Memory B cell (primary cell): Measurements from ENCODE around the gene PC.

Source experiments
- ATAC-seq: fragments of 150-1000 bp; cut with Tn5 transposase; 2 replicates; pipeline ENCODE4 v1.10.0; 2021; ENCODE audit warnings: low read depth, mild to moderate bottlenecking, moderate library complexity
- DNase-seq, 2 donors: peaks; one replicate each; pipeline ENCODE4 v3.0.0; 2022; ENCODE audit warnings: low spot score in 2 of 2
- H3K27ac Mint-ChIP-seq: one replicate; pipeline ENCODE4 v1.8.0; 2022; ENCODE audit warnings: mild to moderate bottlenecking, moderate library complexity, mixed read lengths
- H3K27me3 Mint-ChIP-seq: one replicate; pipeline ENCODE4 v1.8.0; 2022; ENCODE audit warnings: mixed read lengths
- H3K36me3 Mint-ChIP-seq: one replicate; pipeline ENCODE4 v1.8.0; 2022; ENCODE audit warnings: mild to moderate bottlenecking, mixed read lengths
- H3K4me1 Mint-ChIP-seq: one replicate; pipeline ENCODE4 v1.8.0; 2022; ENCODE audit warnings: mixed read lengths
- H3K4me3 Mint-ChIP-seq: one replicate; pipeline ENCODE4 v1.8.0; 2022; ENCODE audit warnings: mild to moderate bottlenecking, moderate library complexity, mixed read lengths
- H3K9me3 Mint-ChIP-seq: one replicate; pipeline ENCODE4 v1.8.0; 2022; ENCODE audit warnings: mixed read lengths

PC gene

GRCh38 chr11:66905631-66906030 is 52.6 kb downstream of the PC start:
- Mint-ChIP-seq H3K4me1 (no peaks in the 10 kb centered on the region), H3K27ac (no peak overlapping the region), H3K27me3 (peaks cover 24% of the 10 kb centered on the region), H3K9me3 (no peaks in the 10 kb centered on the region), H3K36me3 (no peaks in the 10 kb centered on the region), H3K4me3 (no peak overlapping the region)
- no peak for ATAC-seq
- no peak for DNase-seq

DNA sequence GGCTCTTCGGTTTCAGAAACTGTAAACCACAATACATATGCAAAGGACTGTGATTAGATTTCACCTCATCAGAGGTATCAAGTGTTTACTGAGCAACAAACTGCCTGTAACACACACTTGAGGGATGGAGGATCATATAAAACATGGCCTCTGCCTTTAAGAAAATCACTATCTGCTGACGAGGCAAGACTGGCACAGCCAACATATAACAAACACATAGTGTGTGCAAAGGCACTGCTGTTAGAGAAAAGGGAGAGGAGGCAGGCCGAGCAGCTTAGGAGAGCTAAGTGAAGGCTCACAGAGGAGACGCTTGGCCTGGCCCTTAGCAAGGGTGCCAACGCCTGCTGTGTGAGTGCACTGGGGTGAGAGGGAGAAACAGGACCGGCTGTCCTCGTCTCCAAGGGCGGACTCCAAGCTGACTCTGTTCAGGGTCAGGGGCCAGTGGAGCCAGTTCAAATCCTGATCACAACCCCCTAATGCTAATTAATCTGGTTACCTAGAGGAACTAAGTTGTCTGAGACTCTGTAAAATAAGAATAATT is 53.1 kb downstream of the PC start:
- ATAC-seq (no peak), DNase-seq (no peak)
- no peak overlapping the region for H3K27ac Mint-ChIP-seq
- no peaks in the 10 kb centered on the region for H3K36me3 Mint-ChIP-seq
- no peak overlapping the region for H3K4me3 Mint-ChIP-seq
- no peaks in the 10 kb centered on the region for H3K9me3 Mint-ChIP-seq
- no peaks in the 10 kb centered on the region for H3K4me1 Mint-ChIP-seq
- peaks cover 24% of the 10 kb centered on the region for H3K27me3 Mint-ChIP-seq

DNA sequence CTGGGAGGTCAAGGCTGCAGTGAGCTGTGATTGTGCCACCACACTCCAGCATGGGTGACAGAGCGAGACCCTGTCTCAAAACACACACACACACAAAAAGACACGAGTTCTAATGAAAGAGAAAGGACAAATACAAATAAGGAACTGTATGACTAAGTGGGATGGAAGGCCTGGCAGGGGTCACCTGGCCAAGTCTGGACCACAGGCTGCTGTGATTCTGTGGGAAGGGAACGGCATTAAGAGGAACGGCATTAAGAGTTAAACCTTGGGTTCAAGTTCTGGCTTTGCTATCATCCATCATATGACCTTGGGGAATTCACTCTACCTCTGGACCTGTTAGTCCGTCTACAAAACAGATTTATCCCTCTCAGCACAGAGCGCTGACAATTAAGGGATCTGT is 53.6 kb downstream of the PC start:
- no peak overlapping the region for H3K27ac Mint-ChIP-seq
- ATAC-seq (no peak), DNase-seq (no peak)
- no peaks in the 10 kb centered on the region for H3K36me3 Mint-ChIP-seq
- H3K27me3 Mint-ChIP-seq = peaks cover 23% of the 10 kb centered on the region
- no peak overlapping the region for H3K4me3 Mint-ChIP-seq
- no peaks in the 10 kb centered on the region for H3K9me3 Mint-ChIP-seq
- H3K4me1 Mint-ChIP-seq = no peaks in the 10 kb centered on the region

DNA sequence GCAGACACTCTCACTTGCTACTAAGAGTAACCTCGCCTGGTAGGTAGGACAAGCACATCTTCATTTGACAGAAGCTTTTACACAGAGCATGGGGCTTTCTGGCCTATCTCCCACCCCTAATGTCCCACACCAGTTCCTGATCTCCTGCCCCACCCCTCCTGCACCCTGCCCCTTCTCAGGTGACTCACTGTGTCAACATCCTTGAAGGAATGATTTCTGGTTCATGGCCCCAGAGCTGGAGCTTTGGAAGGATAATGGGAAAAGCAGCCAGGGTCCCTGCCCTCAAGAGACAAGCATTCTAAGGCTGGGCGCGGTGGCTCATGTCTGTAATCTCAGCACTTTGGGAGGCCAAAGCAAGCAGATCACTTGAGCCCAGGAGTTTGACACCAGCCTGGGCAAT is 54.1 kb downstream of the PC start:
- Mint-ChIP-seq H3K27ac (no peak overlapping the region), H3K27me3 (peaks cover 22% of the 10 kb centered on the region)

DNA sequence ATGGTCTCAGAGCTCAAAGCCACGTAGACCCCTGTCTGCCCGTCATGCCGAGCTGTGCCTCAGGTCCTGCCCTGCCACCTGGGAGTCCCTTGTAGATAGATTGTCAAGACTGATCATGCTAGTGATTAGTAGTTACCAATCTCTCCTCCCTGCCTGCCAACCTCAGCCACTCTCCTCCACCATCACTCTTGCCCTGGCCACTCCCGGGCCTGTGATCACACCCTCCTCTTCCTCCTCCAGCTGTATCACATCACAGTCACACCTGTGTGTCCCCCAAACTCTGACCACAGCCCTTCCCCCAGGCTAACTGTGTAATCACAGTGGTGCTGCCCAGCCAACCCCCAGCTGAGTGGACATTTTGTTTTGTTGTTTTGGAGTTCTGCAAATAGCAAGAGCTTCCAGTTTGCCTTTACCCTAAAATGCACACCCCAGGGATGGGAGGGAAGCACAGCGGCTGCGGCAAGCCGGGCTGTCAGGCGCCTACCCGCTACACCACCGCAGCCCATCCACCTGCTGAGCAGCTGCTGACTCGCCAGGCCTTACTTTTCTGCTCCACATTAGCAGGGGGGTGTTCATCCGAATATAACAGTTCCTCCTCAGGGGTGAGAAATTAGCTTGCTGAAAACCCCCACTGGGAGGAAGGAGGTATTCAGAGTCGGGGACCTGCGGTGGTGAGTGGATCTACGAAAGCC is 55.6 kb downstream of the PC start:
- no peaks in the 10 kb centered on the region for H3K36me3 Mint-ChIP-seq
- no peak overlapping the region for H3K4me3 Mint-ChIP-seq
- H3K4me1 Mint-ChIP-seq = no peaks in the 10 kb centered on the region
- peaks cover 17% of the 10 kb centered on the region for H3K27me3 Mint-ChIP-seq
- DNase-seq = no peak
- no peaks in the 10 kb centered on the region for H3K9me3 Mint-ChIP-seq
- no peak for ATAC-seq
- no peak overlapping the region for H3K27ac Mint-ChIP-seq

More for the DNA sequence above, 54.1 kb downstream of the PC start:
- ATAC-seq = no peak
- Mint-ChIP-seq H3K9me3 (no peaks in the 10 kb centered on the region), H3K4me3 (no peak overlapping the region), H3K36me3 (no peaks in the 10 kb centered on the region), H3K4me1 (no peaks in the 10 kb centered on the region)
- no peak for DNase-seq

GRCh38 chr11:66901964-66902390 is 56.2 kb downstream of the PC start:
- DNase-seq = no peak
- H3K4me3 Mint-ChIP-seq = no peak overlapping the region
- ATAC-seq = no peak
- H3K27ac Mint-ChIP-seq = no peak overlapping the region
- H3K27me3 Mint-ChIP-seq = peaks cover 17% of the 10 kb centered on the region
- no peaks in the 10 kb centered on the region for H3K36me3 Mint-ChIP-seq
- H3K4me1 Mint-ChIP-seq = no peaks in the 10 kb centered on the region
- no peaks in the 10 kb centered on the region for H3K9me3 Mint-ChIP-seq

GRCh38 chr11:66894141-66894540 is 64.0 kb downstream of the PC start:
- H3K9me3 Mint-ChIP-seq = no peaks in the 10 kb centered on the region
- no peak overlapping the region for H3K27ac Mint-ChIP-seq
- peaks cover 19% of the 10 kb centered on the region for H3K27me3 Mint-ChIP-seq
- H3K36me3 Mint-ChIP-seq = no peaks in the 10 kb centered on the region
- no peak for ATAC-seq
- no peaks in the 10 kb centered on the region for H3K4me1 Mint-ChIP-seq
- H3K4me3 Mint-ChIP-seq = no peak overlapping the region
- DNase-seq = no peak

DNA sequence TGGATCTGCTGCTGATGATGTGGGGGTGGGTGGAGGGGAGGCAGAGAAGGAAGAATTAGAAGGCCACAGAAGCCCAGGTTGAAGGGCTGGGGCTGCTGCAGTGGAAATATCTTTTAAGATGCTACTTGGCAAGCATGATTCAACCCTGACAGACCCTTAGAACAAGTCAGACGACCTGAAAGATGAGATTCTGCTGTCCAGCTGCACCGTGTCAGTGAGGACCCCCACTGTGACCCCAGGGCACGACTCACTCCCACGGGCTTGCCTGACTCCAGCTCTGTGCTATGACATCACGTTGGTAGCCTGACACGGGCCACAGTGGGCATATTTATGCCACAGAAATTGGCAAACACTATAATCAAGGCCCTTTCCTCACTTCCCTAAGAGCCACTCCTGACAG is 65.3 kb downstream of the PC start:
- DNase-seq = no peak
- Mint-ChIP-seq H3K4me3 (no peak overlapping the region), H3K36me3 (no peaks in the 10 kb centered on the region), H3K27ac (no peak overlapping the region), H3K9me3 (no peaks in the 10 kb centered on the region), H3K4me1 (no peaks in the 10 kb centered on the region), H3K27me3 (peaks cover 19% of the 10 kb centered on the region)
- no peak for ATAC-seq

DNA sequence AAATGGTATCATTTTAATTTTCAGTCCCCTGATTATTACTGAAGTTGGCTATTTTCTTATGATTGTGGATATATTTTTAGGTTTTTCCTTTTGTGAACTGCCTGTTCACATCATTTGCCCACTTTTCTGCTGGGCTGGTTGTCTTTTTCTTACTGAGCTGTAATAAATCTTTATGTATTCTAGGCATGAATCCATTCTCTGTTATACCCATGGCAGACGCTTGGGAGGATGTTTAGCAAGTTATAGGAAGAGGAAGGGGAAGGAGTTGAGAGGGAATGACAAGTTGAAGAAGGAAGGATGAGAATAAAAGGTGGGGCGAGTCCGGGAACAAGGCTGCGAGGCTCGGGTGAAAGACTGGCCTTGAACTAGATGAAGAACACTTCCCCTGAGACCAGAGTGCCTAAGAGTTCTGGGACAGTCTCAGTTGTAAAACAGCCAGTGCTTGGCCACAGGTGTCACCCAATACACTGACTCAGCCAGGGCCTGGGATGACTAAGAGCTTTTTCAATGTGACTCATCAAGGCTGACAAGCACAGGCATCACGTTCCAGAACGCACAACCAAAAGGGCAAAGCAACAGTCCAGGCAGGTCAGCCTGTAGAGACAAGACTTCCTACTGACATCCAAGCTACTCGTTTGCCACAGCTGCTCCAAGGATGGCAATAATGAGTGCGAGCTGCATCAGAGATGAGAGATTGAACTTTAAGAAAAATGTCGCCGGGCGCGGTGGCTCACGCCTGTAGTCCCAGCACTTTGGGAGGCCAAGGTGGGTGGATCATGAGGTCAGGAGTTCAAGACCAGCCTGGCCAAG is 66.1 kb downstream of the PC start:
- no peaks in the 10 kb centered on the region for H3K4me1 Mint-ChIP-seq
- H3K36me3 Mint-ChIP-seq = no peaks in the 10 kb centered on the region
- ATAC-seq (no peak), DNase-seq (no peak)
- H3K27me3 Mint-ChIP-seq = peaks cover 19% of the 10 kb centered on the region
- H3K4me3 Mint-ChIP-seq = no peak overlapping the region
- H3K27ac Mint-ChIP-seq = no peak overlapping the region
- no peaks in the 10 kb centered on the region for H3K9me3 Mint-ChIP-seq

- Mint-ChIP-seq H3K36me3 (no peaks in the 10 kb centered on the region), H3K27ac (no peak overlapping the region), H3K9me3 (no peaks in the 10 kb centered on the region), H3K4me1 (no peaks in the 10 kb centered on the region), H3K4me3 (no peak overlapping the region), H3K27me3 (peaks cover 22% of the 10 kb centered on the region)
- DNase-seq (no peak), ATAC-seq (no peak)
Observed at GRCh38 chr11:66889960-66890359, 68.2 kb downstream of the PC start.

- H3K27ac Mint-ChIP-seq = no peak overlapping the region
- no peak for DNase-seq
- H3K36me3 Mint-ChIP-seq = no peaks in the 10 kb centered on the region
- ATAC-seq = no peak
- H3K9me3 Mint-ChIP-seq = no peaks in the 10 kb centered on the region
- H3K27me3 Mint-ChIP-seq = peaks cover 17% of the 10 kb centered on the region
- peaks cover 2% of the 10 kb centered on the region for H3K4me1 Mint-ChIP-seq
- no peak overlapping the region for H3K4me3 Mint-ChIP-seq
Observed at GRCh38 chr11:66888282-66888681, 69.9 kb downstream of the PC start.

GRCh38 chr11:66887526-66887925 is 70.7 kb downstream of the PC start:
- Mint-ChIP-seq H3K4me3 (no peak overlapping the region), H3K36me3 (no peaks in the 10 kb centered on the region), H3K27ac (no peak overlapping the region), H3K4me1 (peaks cover 2% of the 10 kb centered on the region), H3K27me3 (peaks cover 14% of the 10 kb centered on the region), H3K9me3 (no peaks in the 10 kb centered on the region)
- DNase-seq (no peak), ATAC-seq (no peak)

- Mint-ChIP-seq H3K4me3 (no peak overlapping the region), H3K27ac (no peak overlapping the region), H3K27me3 (peaks cover 12% of the 10 kb centered on the region), H3K9me3 (no peaks in the 10 kb centered on the region), H3K36me3 (no peaks in the 10 kb centered on the region), H3K4me1 (peaks cover 2% of the 10 kb centered on the region)
- ATAC-seq = no peak
- no peak for DNase-seq
Observed at GRCh38 chr11:66886671-66887221, 71.4 kb downstream of the PC start.

- no peaks in the 10 kb centered on the region for H3K9me3 Mint-ChIP-seq
- H3K4me3 Mint-ChIP-seq = no peak overlapping the region
- ATAC-seq (no peak), DNase-seq (no peak)
- H3K27ac Mint-ChIP-seq = no peak overlapping the region
- no peaks in the 10 kb centered on the region for H3K36me3 Mint-ChIP-seq
- peaks cover 12% of the 10 kb centered on the region for H3K27me3 Mint-ChIP-seq
- H3K4me1 Mint-ChIP-seq = peaks cover 2% of the 10 kb centered on the region
Observed at GRCh38 chr11:66885950-66886440, 72.2 kb downstream of the PC start.
